Epithelial cell of esophagus (primary cell): ENCODE results near the gene C3orf20.

Experiments
- DNase-seq: peaks from one replicate; pipeline ENCODE4 v3.0.0; 2010; ENCODE audit warnings: low read depth
- H3K4me3 ChIP-seq: 2 replicates; pipeline ENCODE4 v1.5.1; 2011; ENCODE audit warnings: mild to moderate bottlenecking, low read length, control low read depth
- CTCF ChIP-seq: IDR thresholded peaks from 2 replicates; pipeline ENCODE4 v1.5.1; 2011; ENCODE audit warnings: low read depth, mild to moderate bottlenecking, low read length, control low read depth, inconsistent platforms; ENCODE audit not compliant: insufficient read depth; ENCODE audit errors: missing control alignments

C3orf20 gene

DNA sequence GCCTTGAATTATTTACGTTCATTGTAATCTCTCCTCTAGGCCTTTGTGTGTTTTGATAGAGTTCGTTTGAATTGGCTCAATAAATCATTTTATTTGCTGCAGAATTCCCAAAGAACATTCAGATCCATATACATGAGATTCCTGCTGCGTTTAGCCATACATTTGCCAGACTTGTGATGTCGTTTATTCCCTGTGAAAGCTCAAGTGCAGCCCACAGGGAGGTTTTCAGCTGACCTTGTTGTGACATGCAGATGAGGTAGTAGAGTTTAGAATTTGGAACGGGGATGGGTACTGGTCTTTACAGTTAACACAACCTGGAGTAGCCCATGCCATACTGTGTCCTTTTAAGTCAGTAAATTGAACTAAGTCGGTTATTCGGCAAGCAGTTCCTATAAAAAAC lies at the start of gene C3orf20:
C3orf20 (plus strand) TSS at position 301 of the 400 bp plus-strand sequence. CDS start 7,573 bp downstream, outside the sequence.
- no peak for DNase-seq
- H3K4me3 ChIP-seq, result no peak within 1 kb of the TSS
- TF ChIP-seq CTCF, result no peak

DNA sequence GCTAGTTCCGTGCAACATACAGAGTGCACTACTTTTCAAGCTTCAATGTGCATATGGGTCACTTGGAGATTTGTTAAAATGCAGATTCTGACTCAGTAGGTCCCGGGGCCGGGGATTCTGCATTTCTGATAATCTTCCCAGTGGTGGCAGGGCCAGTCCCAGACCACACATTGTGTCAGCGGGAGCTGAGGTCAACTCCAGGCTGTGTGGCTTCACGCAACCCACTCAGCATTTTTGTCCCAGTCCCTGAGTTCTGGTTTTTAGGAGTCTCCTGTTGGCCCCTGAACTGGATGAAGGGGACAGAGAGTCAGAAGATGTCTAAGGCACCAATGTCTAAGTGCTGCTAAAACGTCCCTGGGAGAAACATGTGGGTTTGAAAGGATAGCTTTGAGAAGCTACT lies 49.5 kb upstream of the C3orf20 start:
- no peak for TF ChIP-seq CTCF
- no peak for DNase-seq
- H3K4me3 ChIP-seq, result no peak overlapping the region

- no peak overlapping the region for H3K4me3 ChIP-seq
- no peak for TF ChIP-seq CTCF
- DNase-seq, result no peak
Observed at GRCh38 chr3:14627815-14628214, 47.1 kb upstream of the C3orf20 start.

- TF ChIP-seq CTCF, result no peak
- DNase-seq, result no peak
- no peak overlapping the region for H3K4me3 ChIP-seq
Observed at GRCh38 chr3:14628406-14628805, 46.5 kb upstream of the C3orf20 start.

DNA sequence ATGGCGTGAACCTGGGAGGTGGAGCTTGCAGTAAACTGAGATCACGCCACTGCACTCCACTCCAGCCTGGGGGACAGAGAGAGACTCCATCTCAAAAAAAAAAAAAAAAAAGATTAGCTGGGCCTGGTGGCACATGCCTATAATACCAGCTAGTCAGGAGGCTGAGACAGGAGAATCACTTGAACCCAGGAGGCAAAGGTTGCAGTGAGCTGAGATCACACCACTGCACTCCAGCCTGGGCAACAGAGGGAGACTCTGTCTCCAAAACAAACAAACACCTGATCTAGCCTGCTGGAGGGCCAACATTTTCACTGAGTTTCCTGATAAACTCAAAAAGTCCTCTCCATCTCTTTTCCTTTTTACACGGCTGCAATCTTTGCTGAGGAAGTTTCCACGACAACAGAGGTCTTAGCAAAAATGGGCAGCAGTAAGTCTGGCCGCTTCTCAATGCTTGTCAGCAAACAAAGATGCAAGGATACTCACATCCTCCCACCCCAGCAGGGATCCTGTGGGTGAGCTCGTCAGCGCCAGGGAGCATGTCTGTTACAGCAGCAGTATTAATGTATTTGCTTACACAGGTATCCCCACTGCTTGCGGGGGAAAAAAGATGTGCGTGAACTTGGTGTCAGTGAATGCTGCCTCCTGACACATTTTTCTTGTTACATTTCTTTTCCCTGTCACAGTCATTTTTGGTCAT lies 44.4 kb upstream of the C3orf20 start:
- no peak for TF ChIP-seq CTCF
- H3K4me3 ChIP-seq, result no peak overlapping the region
- no peak for DNase-seq

GRCh38 chr3:14631101-14631497 lies 43.8 kb upstream of the C3orf20 start:
- no peak for DNase-seq
- TF ChIP-seq CTCF, result no peak
- no peak overlapping the region for H3K4me3 ChIP-seq

DNA sequence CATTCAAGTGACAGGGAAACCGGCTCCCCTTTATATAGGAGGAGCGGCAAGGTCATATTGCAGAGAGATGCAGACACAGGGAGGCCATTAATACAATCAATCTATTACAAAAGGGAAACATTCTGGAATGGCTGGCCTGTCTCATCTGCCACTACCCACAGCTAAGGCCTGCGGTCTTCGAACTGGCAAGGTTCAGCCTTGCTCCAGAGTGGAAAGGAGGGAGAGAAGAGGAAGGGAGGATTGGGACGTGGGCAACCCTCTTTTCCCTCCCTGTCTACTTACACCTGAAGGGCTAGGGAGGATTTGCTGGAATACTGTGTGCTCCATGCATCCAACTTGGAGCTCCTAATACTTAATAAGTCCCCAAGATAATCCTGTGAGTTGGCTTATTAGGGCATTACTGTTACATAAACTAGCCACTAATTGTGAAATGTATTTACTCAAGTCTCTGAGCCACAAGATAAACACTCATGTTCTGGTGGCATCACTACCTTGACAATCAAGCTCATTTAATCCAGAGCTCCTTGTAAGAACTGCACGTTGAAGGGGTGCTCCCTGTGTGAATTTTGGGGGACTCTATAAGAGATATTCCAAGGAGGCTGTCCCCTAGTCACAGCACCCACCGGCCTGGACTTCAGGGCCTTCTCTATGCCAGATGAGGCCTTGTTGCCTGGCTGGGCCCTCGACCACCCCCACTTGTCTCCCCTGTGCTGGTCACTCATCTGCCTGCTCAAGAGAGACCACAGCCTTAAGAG lies 43.1 kb upstream of the C3orf20 start:
- no peak for TF ChIP-seq CTCF
- peak; percentile 66 for DNase-seq
- no peak overlapping the region for H3K4me3 ChIP-seq
